DND-41 (cell line): ENCODE measurements around the gene TRIM5.

Experiments used
- CTCF ChIP-seq: IDR thresholded peaks from 2 replicates; pipeline ENCODE4 v1.5.1; 2012; ENCODE audit warnings: borderline replicate concordance, low read length, moderate library complexity, mild to moderate bottlenecking; ENCODE audit not compliant: poor library complexity, severe bottlenecking; ENCODE audit errors: extremely low read depth
- EZH2 ChIP-seq: IDR thresholded peaks from 3 replicates; pipeline ENCODE4 v1.6.1; 2012; ENCODE audit warnings: borderline replicate concordance, low read depth, mild to moderate bottlenecking, moderate library complexity, low read length, inconsistent platforms; ENCODE audit not compliant: severe bottlenecking

GRCh38 chr11:5691964-5692361, 7.1 kb upstream of the TRIM5 start:
- TF ChIP-seq CTCF (no peak), EZH2 (no peak)
